Measurements from ENCODE around the gene MYORG.
"Not testable (repeated sequence)": the region's sequence is repeated elsewhere in the genome, so short reads cannot be mapped to it uniquely, and the experiment has no call there.

DNA sequence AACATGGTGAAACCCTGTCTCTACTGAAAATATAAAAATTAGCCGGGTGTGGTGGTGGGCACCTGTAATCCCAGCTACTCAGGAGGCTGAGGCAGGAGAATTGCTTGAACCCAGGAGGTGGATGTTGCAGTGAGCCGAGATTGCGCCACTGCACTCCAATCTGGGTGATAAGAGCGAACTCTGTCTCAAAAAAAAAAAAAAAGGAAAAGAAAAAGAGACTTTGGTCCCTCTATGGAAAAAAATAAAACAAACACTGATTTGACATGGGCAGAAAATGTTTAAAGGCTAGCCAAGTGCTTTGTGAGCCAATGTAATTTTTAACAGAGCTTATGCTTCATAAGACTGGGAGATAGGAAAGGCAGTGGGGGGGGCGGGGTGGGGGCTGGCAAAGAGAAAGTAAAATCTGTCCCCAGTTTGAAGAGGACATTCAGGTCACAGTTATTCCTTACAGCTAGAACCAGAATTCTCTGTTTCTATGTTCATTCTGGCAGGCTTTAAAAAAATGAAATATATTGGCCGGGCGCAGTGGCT, 24.5 kb downstream of the MYORG start:
- TF ChIP-seq, protein P1, sequence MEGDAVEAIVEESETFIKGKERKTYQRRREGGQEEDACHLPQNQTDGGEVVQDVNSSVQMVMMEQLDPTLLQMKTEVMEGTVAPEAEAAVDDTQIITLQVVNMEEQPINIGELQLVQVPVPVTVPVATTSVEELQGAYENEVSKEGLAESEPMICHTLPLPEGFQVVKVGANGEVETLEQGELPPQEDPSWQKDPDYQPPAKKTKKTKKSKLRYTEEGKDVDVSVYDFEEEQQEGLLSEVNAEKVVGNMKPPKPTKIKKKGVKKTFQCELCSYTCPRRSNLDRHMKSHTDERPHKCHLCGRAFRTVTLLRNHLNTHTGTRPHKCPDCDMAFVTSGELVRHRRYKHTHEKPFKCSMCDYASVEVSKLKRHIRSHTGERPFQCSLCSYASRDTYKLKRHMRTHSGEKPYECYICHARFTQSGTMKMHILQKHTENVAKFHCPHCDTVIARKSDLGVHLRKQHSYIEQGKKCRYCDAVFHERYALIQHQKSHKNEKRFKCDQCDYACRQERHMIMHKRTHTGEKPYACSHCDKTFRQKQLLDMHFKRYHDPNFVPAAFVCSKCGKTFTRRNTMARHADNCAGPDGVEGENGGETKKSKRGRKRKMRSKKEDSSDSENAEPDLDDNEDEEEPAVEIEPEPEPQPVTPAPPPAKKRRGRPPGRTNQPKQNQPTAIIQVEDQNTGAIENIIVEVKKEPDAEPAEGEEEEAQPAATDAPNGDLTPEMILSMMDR (IDR thresholded peaks at IDR 0.05 in 4 of 5, conservative IDR thresholded peaks at IDR 0.05 in 1 of 5): not testable (repeated sequence)
- not testable (repeated sequence) for TF ChIP-seq POLR2A (IDR thresholded peaks at IDR 0.05)
